ENCODE measurements around the gene IL12RB2.

Gene IL12RB2, protein sequence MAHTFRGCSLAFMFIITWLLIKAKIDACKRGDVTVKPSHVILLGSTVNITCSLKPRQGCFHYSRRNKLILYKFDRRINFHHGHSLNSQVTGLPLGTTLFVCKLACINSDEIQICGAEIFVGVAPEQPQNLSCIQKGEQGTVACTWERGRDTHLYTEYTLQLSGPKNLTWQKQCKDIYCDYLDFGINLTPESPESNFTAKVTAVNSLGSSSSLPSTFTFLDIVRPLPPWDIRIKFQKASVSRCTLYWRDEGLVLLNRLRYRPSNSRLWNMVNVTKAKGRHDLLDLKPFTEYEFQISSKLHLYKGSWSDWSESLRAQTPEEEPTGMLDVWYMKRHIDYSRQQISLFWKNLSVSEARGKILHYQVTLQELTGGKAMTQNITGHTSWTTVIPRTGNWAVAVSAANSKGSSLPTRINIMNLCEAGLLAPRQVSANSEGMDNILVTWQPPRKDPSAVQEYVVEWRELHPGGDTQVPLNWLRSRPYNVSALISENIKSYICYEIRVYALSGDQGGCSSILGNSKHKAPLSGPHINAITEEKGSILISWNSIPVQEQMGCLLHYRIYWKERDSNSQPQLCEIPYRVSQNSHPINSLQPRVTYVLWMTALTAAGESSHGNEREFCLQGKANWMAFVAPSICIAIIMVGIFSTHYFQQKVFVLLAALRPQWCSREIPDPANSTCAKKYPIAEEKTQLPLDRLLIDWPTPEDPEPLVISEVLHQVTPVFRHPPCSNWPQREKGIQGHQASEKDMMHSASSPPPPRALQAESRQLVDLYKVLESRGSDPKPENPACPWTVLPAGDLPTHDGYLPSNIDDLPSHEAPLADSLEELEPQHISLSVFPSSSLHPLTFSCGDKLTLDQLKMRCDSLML

DNA sequence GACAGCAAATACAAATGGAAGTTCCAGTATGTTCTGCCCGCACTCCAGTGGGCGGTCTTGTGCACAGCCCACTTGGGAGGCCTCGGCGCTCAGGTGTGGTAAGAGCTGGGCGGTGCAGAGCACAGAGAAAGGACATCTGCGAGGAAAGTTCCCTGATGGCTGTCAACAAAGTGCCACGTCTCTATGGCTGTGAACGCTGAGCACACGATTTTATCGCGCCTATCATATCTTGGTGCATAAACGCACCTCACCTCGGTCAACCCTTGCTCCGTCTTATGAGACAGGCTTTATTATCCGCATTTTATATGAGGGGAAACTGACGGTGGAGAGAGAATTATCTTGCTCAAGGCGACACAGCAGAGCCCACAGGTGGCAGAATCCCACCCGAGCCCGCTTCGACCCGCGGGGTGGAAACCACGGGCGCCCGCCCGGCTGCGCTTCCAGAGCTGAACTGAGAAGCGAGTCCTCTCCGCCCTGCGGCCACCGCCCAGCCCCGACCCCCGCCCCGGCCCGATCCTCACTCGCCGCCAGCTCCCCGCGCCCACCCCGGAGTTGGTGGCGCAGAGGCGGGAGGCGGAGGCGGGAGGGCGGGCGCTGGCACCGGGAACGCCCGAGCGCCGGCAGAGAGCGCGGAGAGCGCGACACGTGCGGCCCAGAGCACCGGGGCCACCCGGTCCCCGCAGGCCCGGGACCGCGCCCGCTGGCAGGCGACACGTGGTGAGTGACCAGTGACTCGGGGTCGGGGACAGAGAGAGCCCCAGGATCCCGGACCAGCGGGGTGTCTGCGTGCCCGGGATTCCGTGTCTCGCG is at the start of gene IL12RB2:
Gene IL12RB2 (plus strand): TSS at position 623 of the 810 bp plus-strand sequence. CDS start 12,496 bp downstream, outside the sequence.
- DNase-seq (ENCODE audit: low read depth, low spot score): no peak

DNA sequence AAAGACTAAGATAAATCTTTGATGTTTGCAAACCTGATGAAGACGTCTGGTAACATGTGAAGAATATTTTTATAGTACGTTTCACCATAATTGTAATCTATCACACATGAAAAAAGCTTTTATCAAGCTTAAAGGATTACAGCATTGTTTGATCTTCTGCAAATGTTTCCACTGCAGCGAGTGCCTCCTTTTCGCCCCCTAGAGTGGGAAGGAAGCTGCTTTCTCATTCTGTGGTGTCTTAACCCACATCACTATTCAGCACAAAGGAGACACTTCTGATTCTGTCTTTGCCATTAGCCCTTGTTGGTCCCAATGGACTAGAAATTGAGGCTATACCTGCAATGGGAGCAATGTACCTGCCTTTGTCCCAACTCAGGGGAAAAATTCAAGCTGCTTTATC is 46.0 kb upstream of the IL12RB2 start:
- no peak for DNase-seq (ENCODE audit: low read depth, low spot score)

DNA sequence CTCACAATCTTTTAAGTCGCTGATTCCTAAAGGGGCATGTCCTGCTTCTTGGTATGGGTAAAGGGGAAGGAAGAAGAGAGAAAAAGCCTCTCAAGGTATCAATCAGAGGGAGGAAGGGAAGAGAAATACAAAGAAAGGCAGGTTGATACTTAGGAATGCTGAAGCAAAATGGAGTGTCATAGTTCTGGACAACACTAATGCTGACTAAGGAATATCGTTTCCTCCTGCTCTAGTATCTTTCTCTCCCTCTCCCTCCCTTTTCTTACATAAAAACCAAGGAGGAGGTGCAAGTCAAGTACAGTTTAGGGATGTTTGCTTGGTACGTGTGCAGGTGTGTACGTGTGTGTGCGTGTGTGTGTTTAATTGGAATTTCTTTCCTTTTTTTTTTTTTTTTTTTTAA is 44.9 kb upstream of the IL12RB2 start:
- no peak for DNase-seq (ENCODE audit: low read depth, low spot score)

DNA sequence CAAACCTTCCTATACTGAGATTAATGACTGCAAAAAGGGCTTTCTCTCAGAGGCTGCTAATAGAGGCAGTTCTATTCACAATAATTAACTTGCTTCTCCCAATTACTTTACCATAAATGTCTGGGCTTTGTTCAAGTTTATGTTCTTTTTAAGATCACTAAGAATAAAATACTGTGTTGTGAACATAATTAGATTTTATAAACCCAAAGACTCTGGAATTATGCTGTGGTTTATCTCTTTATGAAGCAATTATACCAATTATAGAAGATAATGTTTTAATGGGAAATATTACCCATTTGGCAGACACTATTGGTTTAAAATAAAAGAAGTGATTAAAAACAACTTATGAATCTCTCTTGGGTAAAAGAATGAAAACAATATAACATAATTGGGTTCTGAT is 43.5 kb upstream of the IL12RB2 start:
- DNase-seq (ENCODE audit: low read depth, low spot score): no peak

DNA sequence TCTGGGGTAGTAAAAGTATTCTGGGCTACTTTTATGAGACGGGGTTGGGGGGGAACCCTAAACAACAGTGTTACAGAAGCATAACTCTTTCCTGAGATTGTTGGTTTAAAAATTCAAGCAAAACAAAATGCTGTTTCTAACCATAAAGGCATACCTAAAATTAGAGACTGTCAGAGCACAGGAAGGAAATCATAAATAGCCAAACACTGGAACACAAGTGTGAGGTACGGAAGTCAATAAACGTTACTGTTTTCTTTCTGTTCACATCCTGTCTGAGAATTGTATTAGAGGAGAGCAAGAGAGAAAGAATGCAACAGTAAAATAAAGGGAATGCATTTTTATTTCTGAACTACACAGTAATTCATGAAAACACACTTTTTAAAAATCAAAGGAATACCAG is 42.8 kb upstream of the IL12RB2 start:
- no peak for DNase-seq (ENCODE audit: low read depth, low spot score)

DNA sequence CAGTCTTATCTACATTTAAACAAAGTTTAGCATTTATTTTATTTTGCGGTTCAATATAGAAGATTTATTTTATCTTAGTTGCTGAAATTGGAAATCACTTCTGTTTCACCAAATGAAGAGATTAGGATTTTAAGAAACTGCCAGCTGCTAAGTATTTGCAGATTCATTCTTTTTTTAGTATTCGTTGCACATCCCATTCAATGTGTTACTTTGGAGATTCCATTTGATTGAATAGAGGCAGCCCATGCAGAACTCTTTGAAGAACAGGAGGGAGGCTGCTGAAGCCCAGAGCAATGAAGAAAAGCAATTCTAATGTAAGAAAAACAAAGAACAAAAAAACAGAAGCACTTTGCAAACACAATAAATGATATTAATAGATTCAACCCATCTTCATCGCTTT is 38.6 kb upstream of the IL12RB2 start:
- DNase-seq (ENCODE audit: low read depth, low spot score): no peak

DNA sequence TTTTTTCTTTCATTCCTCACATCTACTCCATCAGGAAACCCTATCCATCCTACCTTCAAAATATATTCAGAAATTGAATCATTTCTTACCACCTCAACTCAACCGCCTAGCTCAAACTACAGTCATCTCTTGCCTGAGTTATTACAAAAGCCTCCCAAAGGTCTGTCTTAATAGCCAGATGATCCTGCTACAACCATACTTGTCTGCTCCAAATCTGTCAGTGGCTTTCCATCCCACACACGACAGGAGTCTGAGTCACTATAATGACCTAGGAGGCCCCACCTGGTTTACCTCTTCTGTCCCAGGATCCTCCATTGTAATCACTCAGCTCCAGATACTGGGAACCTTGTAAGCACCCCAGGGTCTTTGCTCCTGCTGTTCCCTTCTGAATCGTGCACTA is 37.1 kb upstream of the IL12RB2 start:
- DNase-seq (ENCODE audit: low read depth, low spot score): no peak

DNA sequence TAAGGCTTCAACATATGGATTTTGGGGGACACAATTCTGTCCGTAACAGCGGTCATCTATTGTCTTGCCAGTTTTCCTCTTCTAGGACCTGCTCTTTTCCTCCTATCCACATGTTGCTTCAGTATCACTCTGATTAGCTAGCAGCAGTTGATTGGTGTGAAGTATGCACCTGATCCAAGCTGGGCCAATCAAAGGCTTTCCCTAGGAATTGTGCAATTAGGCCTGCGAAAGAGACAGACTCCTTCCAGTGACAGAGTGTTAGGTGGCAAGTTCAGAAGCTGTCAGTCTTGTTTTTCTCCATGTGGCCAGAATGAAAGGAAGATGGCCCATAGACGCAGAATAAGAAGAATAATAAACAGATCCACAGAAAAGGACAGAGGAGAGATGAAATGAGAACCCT is 34.1 kb upstream of the IL12RB2 start:
- no peak for DNase-seq (ENCODE audit: low read depth, low spot score)

DNA sequence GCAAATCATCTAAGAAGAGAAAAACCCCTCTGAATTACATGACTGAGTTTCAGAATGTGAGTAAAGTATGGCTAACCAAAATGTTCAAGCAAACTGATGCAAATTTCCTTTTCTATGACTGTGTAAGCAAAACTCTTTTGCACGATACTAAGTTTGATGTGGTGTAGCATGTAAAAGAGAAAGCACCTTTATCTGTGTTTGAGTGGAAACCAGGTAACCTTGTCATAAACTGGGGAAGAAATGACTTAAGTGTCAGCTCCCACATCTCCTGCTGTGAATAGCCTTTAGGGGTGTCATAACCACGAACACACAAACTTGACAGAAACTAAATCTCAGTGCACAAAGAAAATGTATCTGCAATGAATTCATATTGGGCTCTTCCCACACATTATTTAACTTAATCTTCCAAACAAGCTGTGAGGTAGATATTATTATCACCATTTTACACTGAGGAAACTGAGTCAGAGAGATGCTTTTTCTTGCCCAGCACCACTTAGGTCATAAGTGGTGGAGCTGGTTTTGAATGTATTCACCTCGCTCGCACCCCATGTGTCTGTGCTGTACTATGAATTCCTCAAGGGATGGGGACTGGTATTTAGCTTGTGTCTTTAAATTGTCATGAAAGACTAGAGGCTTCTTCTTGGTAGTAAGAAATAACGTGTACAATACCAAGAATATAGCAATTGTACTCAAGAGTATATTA is 32.9 kb upstream of the IL12RB2 start:
- DNase-seq (ENCODE audit: low read depth, low spot score): no peak

DNA sequence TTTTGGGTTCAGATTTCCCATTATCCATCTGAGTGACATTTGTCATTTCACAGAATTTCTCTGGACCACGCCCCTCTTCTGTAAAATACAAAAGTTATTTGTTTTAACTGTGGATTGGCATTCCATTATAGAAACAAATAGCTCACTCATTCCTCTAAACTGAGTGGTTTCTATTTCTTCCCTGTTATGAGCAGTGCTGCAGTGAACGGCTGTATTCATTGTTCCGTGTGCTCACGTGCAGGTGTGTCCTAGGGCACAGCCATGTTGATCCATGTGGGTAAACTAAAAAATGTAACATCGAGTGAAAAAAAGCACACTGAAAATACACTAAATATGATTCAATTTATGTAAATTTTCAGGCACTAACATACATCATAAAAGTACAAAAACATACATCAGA is 27.0 kb upstream of the IL12RB2 start:
- no peak for DNase-seq (ENCODE audit: low read depth, low spot score)

DNA sequence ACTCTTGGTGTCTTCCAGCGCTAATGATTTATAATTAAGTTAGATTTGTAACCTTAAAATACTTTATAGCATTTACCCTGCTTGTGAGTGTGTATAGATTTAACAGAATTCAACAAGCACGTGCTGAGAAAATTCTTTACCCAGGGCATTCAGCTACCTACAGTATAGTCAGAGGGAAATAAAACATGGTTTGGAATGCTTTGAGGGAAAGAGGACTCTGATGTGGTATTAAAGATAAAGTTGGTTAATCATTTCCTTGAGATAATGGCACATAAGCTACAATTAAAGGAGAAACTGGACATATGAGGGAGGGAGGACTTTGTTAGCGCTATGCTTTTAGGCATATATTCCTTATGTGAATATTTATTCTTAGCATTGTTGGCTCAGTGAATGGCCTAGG is 26.4 kb upstream of the IL12RB2 start:
- no peak for DNase-seq (ENCODE audit: low read depth, low spot score)

DNA sequence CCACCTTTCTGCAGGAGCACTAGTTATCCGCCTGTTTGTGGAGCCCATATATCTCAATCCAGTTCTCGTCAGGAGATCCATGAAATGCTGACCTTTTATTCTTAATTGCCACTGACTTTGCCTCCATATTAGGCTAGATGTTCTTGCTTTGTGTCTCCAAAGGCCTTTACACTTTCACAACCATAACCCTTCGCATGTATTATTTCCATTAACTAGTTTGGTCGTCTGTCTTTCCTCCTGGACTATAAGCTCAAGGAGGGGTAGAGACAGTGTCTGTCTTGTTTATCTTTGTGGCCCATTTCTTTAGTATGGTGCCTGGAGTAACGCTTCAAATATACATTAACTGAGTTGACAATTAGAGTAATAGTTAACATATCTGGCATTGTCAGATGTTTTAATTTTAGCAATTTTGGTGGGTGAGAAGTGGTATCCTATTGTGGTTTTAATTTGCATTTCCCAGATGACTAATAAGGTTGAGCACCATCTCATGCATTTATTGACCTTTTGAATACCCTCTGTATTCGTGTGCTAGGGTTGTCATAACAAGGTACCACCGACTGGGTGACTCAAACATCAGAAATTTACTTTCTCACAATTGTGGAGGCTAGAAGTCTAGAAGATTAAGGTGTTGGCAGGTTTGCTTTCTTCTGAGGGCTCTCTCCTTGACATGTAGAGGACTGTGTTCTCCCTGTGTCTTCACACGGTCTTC is 21.7 kb upstream of the IL12RB2 start:
- DNase-seq (ENCODE audit: low read depth, low spot score): no peak

DNA sequence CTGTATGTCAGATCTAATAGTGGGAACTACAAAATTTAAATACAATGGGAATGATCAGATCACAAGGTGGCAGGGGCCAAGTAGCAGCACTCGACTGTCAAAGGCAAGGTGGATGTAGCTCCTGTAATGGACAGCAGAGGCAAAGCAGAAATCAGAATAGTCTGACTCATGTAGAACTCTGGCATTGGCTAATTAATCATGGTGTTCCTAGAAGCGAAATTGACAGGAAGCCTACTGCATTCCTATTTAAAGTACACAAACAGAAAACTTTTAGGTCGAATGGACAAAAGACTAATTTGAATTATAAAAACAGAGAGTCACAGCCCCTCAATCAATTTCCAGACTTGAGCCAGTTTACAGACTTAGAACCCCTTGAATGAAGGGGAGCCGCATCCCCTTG is 17.4 kb upstream of the IL12RB2 start:
- DNase-seq (ENCODE audit: low read depth, low spot score): no peak

DNA sequence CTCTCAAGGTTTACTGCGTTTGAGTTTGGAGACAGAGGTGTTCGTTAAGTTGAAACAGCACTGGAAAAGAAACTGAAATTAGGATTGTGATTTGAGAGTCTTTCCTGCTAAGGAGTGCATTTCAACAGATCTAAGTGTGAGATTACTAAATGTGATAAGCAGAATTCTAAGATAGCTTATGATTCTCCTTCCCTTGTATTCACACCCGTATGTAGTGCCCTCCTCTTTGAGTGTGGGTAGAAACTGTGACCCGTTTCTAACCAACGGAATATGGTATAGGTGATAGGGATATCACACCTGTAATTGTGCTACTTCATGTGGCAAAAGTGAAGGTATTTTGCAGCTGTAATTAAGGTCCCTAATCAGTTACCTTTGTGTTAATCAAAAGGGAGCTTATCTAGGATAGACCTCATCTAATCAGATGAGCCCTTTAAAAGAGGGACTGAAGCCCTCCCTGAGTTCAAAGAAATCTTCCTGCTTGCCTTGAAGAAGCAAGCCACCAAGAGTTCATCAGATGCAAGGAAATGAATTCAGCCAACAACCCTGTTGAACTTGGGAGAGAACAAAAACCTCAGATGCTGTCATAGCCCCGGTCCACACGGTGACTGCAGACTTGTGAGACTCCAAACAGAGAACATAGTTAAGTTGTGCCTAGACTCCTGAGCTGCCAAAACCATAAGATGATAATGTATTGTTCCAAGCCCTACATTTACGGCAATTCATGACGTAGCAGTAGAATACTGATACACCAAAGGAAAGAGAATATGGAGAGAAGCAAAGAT is 12.6 kb upstream of the IL12RB2 start:
- DNase-seq (ENCODE audit: low read depth, low spot score): no peak

DNA sequence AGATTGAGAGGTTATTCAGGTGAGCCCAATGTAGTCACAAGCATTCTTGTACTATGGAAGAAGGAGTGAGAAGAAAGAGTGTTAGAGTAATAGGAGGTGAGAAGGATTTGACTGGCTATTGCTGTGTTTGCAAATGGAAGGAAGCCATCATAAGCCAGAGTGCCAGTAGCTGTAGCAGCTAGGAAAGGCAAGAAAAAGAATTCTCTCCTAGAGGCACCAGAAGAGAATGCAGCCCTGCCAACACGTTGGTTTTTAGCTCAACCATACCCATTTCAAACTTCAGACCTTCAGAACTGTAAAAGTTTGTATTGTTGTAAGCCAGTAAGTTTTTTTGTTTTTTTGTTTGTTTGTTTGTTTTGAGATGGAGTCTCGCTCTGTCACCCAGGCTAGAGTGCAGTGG is 8.9 kb upstream of the IL12RB2 start:
- no peak for DNase-seq (ENCODE audit: low read depth, low spot score)

DNA sequence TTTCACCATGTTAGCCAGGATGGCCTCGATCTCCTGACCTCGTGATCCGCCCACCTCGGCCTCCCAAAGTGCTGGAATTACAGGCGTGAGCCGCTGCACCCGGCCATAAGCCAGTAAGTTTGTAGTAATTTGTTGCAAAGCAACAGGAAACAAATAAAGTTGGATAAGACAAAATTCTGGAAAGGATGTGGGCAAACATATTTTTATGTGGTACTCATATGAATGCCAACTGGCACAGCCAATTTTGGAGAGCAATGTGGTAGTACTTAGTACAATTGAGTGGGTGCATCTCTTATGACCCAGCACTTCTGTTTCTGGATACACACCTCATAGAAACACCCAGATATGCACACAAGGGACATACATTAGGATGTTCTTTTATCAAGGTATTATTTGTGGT is 8.4 kb upstream of the IL12RB2 start:
- no peak for DNase-seq (ENCODE audit: low read depth, low spot score)

DNA sequence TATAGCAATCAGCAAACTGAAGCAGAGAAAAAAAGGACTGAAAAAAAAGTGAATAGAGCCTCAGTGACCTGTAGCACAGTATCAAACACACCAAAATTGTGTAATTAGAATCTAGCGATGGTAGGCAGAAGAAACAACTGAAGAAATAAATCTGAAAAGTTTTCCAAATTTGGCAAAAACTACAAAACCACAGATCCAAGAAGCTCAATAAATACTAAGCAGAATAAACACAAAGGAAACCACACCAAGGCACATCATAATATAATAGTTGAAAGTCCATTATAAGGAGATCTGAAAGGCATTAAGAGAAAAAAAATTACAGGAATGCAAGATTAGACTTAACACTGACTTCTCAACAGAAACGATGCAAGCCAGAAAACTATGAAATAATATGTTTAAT is 7.1 kb upstream of the IL12RB2 start:
- DNase-seq (ENCODE audit: low read depth, low spot score): no peak

DNA sequence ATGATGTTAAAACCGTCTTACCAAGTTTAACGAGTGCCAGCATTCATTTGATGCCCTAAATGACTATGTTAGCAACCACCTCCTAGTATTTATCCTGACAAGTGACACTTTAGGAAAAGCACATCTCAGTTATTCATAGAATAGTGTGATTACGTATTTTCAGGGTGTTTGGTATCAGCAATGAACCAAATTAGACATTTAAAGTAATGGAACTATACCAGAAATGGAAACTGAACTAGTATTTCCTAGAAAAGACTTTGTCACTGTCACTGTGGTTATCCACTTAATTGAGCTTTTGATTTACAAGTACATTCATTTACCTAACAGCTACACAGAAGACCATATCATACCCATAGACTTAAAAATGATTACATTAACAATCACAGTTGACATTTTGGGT is 3.6 kb upstream of the IL12RB2 start:
- no peak for DNase-seq (ENCODE audit: low read depth, low spot score)

DNA sequence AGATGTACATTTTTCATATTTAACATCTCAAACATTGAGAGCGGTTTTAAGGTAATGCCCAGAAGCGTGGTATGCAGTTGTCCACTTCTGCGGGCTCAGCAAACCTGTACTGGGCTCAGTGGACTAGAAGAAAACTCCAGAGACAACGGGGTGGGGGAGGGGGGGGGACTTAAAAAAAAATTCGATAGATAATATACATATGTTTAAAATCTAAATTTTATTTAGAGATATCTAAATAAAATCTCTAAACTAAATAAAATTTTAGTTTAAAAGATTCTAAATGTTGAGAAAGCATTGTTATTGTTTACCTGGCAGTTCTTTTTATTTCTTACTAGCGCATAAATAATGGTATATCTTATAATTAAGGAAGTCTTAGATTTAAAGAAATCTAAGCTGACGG is 1.1 kb upstream of the IL12RB2 start:
- DNase-seq (ENCODE audit: low read depth, low spot score): no peak

DNA sequence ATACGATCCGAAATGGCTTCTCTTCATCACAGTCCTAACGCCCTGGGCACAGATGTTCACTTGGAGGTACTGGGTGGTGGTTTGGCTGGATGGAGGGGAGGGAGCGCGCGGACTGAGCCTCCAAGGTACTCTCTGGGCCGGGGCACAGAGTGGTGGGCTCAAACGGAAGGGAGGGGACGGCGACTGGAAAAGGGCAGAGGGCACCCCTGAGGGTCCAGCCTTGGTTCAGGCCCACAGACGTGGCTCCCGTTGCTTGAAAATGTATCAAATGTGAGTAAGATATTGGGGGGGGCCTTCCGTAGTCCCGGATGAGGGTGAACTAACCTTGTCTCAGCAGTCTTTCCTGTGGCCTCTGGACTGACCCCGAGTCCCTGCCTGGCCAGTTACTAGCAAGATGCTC is 463 bp downstream of the IL12RB2 start:
- no peak for DNase-seq (ENCODE audit: low read depth, low spot score)

Measured in brain pericyte (primary cell).